ENCODE data around the gene RSPH9.

Gene RSPH9

DNA sequence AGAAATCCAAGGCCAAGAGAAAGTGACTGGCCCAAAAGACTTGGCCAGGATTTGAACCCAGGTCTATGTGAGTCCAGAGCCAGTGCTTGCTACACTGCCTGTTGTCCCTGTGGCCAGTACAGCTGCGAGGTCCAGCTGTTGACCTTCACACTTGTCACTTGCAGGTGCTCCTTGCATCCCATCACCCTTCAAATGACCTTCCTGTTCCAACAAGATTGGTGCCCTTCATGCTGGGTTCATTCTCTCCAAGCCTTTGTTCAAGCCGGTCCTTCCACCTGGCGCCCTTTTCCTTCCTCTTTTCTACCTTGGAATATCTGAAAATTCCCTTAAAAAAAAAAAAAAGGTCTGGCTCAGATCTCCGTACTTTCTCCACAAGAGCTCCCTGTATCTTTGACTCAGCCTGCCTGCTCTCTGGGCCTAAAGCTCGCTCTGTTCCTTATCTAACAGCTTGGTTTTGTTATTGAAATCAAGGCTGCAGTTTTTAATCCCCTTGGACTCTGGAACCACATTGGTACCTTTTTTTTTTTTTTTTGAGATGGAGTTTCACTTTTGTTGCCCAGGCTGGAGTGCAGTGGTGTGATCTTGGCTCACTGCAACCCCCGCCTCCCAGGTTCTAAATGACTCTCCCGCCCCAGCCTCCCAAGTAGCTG is 64.9 kb downstream of the RSPH9 start:
- DNase-seq (ENCODE audit: low read depth in 3 of 3) = no peak

- DNase-seq (ENCODE audit: low read depth in 3 of 3) = no peak
These were observed 65.7 kb downstream of the RSPH9 start for GRCh38 chr6:43710576-43710975.

- DNase-seq (ENCODE audit: low read depth in 3 of 3) = no peak
These were observed 67.7 kb downstream of the RSPH9 start for GRCh38 chr6:43712579-43712978.

GRCh38 chr6:43713643-43714310 is 68.9 kb downstream of the RSPH9 start:
- no peak for DNase-seq (ENCODE audit: low read depth in 3 of 3)

DNA sequence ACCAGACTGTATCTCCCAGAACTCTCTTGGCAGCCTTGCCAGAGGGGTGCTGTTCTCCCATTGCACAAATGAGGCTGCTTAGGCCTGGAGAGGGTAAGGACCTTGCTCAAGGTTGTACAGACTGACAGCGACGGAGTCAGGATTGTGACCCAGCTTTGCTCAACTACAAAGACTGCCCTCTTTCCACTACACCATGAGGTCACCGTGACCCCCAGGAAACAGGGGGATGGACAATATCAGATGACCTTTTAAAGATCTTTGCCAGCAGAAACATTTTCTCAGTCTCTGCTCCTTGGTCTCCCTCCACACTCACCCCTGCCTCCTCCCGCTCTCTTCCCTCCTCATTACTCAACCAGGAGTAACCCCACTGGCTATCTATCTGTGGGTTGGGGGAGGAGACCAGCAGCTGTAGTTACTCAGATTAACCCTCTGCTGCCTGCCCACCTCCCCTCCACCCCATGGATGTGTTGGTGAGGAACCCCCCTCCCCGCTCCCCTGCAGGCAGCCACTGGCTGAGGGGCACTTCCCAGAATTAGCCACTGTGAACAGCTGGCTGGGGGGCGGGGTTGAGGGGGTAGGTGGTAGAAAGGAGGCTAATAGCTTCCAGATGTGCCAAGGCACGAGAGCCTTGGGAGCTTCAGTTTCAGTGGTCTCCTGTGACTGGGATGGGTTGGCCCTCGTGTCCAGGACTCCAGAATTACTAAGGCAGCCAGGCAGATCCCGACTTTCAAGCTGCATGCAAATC is 69.6 kb downstream of the RSPH9 start:
- no peak for DNase-seq (ENCODE audit: low read depth in 3 of 3)

DNA sequence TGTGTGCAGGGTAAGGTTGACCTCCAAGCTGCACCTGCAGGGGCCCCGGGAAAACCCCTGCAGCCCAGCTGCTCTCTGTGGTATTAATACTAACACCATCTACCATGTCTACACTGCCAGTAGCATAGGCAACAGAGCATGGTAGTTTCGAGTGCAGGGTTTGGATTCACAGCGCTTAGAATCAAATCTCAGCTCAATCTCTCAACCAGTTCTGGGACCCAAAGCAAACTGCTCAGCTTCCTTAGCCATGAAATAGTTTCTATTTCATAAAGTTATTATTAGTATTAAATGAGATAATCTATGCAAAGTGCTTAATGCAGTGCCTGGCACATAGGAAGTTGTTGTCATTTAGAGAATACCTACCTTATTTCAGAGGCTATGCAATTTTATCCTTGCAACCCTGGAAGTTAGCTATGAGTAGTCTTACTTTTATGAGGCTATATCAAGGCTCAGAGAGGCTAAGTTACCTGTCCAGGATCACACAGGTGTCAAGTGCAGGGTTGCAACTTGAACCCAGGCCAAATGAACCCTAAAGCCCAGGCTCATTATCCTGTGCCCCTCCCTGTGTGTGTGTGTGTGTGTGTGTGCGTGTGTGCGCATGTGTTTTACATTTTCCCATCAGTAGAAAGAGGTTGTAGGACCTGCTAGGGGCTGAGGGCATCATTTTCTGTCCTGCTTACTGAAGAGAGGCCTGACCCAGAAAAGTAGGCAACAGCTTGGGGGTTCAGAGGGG is 70.4 kb downstream of the RSPH9 start:
- no peak for DNase-seq (ENCODE audit: low read depth in 3 of 3)

DNA sequence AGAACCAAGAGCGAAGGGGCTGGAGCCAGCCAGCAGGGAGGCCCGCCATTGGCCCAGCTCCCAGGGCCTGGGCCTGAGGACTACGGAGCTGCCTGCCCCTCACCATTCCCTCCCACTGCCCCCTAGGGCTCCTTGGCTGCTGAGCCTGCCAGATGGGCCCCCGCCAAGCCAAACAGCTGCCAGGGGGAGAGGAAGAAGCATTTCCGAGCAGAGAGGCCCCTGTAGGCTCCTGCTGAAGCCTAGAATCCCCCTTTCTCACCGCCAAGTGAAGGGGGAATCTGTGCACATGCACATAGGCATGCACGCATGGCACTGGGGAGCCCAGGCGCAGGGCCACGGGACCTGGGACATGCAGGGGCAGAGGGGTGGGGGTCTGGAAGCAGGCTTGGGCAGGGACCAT is 71.3 kb downstream of the RSPH9 start:
- DNase-seq (ENCODE audit: low read depth in 3 of 3) = no peak

GRCh38 chr6:43717389-43717788 is 72.6 kb downstream of the RSPH9 start:
- DNase-seq (ENCODE audit: low read depth in 3 of 3) = no peak

GRCh38 chr6:43717822-43718221 is 73.0 kb downstream of the RSPH9 start:
- no peak for DNase-seq (ENCODE audit: low read depth in 3 of 3)

DNA sequence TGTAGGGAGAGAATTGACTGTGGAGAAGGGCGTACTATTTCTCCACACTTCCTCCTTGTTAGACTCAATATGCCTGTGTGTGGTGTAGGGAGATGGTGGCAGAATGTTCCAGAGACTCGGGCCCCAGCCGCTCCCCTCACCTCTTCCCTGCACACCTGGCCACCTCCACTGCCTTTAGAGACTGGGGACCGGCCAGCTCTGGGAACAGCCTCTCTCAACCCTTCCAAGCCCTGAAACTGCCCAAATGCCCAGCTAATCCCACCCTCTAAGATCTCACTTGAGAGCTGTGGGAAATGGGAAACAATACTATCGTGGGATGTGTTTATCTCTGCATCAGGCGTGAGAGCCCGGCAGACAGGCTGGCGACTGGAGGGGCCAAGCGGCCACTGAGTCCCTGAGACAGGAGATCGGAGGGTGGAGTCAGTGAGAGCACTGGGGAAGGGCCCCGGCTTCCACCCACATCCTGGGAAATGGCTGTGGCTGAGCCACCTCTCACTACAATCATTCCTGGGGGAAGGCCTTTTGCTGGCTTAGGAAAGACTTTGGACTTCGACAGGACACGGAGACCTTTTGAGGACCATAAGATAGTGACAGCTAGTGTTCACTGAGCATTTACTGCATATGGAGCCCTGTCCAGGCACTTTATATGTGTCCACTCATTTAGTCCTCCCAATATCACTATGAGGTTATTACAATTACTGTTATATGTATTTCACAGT is 73.7 kb downstream of the RSPH9 start:
- DNase-seq (ENCODE audit: low read depth in 3 of 3) = no peak

DNA sequence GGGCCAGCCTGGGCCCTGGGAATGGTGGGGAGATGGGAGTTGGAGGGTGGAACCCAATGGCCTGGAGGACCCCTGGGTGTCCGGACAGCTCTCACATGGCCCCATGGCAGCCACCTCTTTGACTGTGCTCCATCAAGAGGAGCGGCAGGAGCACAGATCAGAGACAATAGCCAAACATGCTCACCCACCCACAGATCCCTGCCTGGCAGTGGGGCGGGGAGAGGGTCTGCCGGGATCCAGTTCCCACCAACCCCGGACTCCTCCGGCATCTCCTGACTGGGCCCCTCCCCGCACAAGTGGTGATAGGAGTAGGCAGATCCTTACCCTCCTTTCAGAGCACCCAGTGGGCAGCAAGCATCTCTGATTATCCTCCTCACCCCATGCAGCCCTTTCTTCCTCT is 74.7 kb downstream of the RSPH9 start:
- DNase-seq (ENCODE audit: low read depth in 3 of 3) = no peak

GRCh38 chr6:43720999-43721398 is 76.2 kb downstream of the RSPH9 start:
- DNase-seq (ENCODE audit: low read depth in 3 of 3) = no peak
